WTC11 (cell line): ENCODE measurements around the gene MYOCOS. TPM values are rescaled to one million over a fixed set of nuclear protein-coding genes. Genes with fewer than 3 reads are reported as not detected.
"Not testable (repeated sequence)": the region's sequence is repeated elsewhere in the genome, so short reads cannot be mapped to it uniquely, and the experiment has no call there.

ENCODE experiments used
- ATAC-seq: fragments of 200-7000 bp; cut with Tn5 transposase; 2 replicates; pipeline ENCODE4 v1.10.0; 2021; ENCODE audit warnings: mild to moderate bottlenecking, moderate library complexity
- CTCF ChIA-PET: fragments of 300-600 bp; sonication (Branson Sonifier 250); formaldehyde crosslinking; loops from one replicate; lab custom pipeline; 2021; ENCODE audit warnings: antibody characterized with exemption; lab: Charles Lee
- POLR2A ChIA-PET: fragments of 350-600 bp; sonication (Branson Sonifier 250); formaldehyde crosslinking; loops from one replicate; lab custom pipeline; 2021; ENCODE audit warnings: antibody characterized with exemption; lab: Charles Lee
- DNase-seq: peaks from one replicate; pipeline ENCODE4 v3.0.0; 2021; ENCODE audit warnings: low spot score
- H3K27ac Mint-ChIP-seq: 2 replicates; pipeline ENCODE4 v1.8.0; 2021; ENCODE audit warnings: mixed read lengths
- H3K27me3 Mint-ChIP-seq: 2 replicates; pipeline ENCODE4 v1.8.0; 2021; ENCODE audit warnings: low read depth, mild to moderate bottlenecking, moderate library complexity, mixed read lengths
- H3K36me3 Mint-ChIP-seq: 2 replicates; pipeline ENCODE4 v1.8.0; 2021; ENCODE audit warnings: mixed read lengths
- H3K4me1 Mint-ChIP-seq: 2 replicates; pipeline ENCODE4 v1.8.0; 2022; ENCODE audit warnings: mixed read lengths
- H3K4me3 Mint-ChIP-seq: 2 replicates; pipeline ENCODE4 v1.8.0; 2021; ENCODE audit warnings: mild to moderate bottlenecking, moderate library complexity, mixed read lengths
- H3K9me3 Mint-ChIP-seq: 2 replicates; pipeline ENCODE4 v1.8.0; 2021; ENCODE audit warnings: mixed read lengths
- CREB1 ChIP-seq: sonication (generic); formaldehyde crosslinking; IDR thresholded peaks from 2 replicates; pipeline ENCODE4 v1.8.0; 2023; ENCODE audit warnings: mild to moderate bottlenecking, missing genetic modification reagents
- ELF4 ChIP-seq: sonication (generic); formaldehyde crosslinking; IDR thresholded peaks from 2 replicates; pipeline ENCODE4 v1.8.1; 2022; ENCODE audit warnings: low read depth, mild to moderate bottlenecking, moderate library complexity, missing genetic modification reagents
- FOXP4 ChIP-seq: sonication (generic); formaldehyde crosslinking; IDR thresholded peaks from 2 replicates; pipeline ENCODE4 v1.8.0; 2022; ENCODE audit warnings: mild to moderate bottlenecking, missing genetic modification reagents
- GRHL2 ChIP-seq: fragments of 250-450 bp; sonication (Bioruptor Pico); IDR thresholded peaks from 2 replicates; pipeline ENCODE4 v1.8.0; 2022; ENCODE audit warnings: mild to moderate bottlenecking, moderate library complexity; ENCODE audit not compliant: insufficient replicate concordance, severe bottlenecking
- NFE2L1 ChIP-seq: sonication (generic); formaldehyde crosslinking; IDR thresholded peaks from 2 replicates; pipeline ENCODE4 v1.8.1; 2023; ENCODE audit warnings: missing genetic modification reagents
- PREB ChIP-seq: sonication (generic); formaldehyde crosslinking; IDR thresholded peaks from 2 replicates; pipeline ENCODE4 v1.8.1; 2022; ENCODE audit warnings: mild to moderate bottlenecking, missing genetic modification reagents, moderate library complexity, borderline replicate concordance
- SP1 ChIP-seq: sonication (generic); formaldehyde crosslinking; conservative IDR thresholded peaks from 2 replicates; pipeline ENCODE4 v1.8.1; 2022; ENCODE audit warnings: missing genetic modification reagents
- TEAD1 ChIP-seq: sonication (generic); formaldehyde crosslinking; IDR thresholded peaks from 2 replicates; pipeline ENCODE4 v1.8.0; 2022; ENCODE audit warnings: mild to moderate bottlenecking, missing genetic modification reagents
- ZNF121 ChIP-seq: sonication (generic); formaldehyde crosslinking; IDR thresholded peaks from 2 replicates; pipeline ENCODE4 v1.8.0; 2023; ENCODE audit warnings: missing genetic modification reagents
- ZNF219 ChIP-seq: sonication (generic); formaldehyde crosslinking; IDR thresholded peaks from 2 replicates; pipeline ENCODE4 v1.8.0; 2023; ENCODE audit warnings: missing genetic modification reagents, mild to moderate bottlenecking, borderline replicate concordance
- ZNF263 ChIP-seq: sonication (generic); formaldehyde crosslinking; IDR thresholded peaks from 2 replicates; pipeline ENCODE4 v1.8.1; 2022; ENCODE audit warnings: low read depth, mild to moderate bottlenecking, moderate library complexity, missing genetic modification reagents
- ZNF317 ChIP-seq: sonication (generic); formaldehyde crosslinking; IDR thresholded peaks from 2 replicates; pipeline ENCODE4 v1.8.1; 2023; ENCODE audit warnings: low read depth, mild to moderate bottlenecking, moderate library complexity, missing genetic modification reagents, borderline replicate concordance
- ZNF416 ChIP-seq: fragments of 250-450 bp; sonication (Bioruptor Pico); IDR thresholded peaks from 2 replicates; pipeline ENCODE4 v1.9.0; 2021; ENCODE audit warnings: mild to moderate bottlenecking, inconsistent platforms
- ZNF532 ChIP-seq: fragments of 250-450 bp; sonication (Bioruptor Pico); IDR thresholded peaks from 2 replicates; pipeline ENCODE4 v1.9.0; 2021; ENCODE audit warnings: mild to moderate bottlenecking, borderline replicate concordance
- ZSCAN18 ChIP-seq: fragments of 250-450 bp; sonication (Bioruptor Pico); IDR thresholded peaks from 2 replicates; pipeline ENCODE4 v2.1.2; 2022; ENCODE audit warnings: mild to moderate bottlenecking, moderate library complexity
- total RNA-seq: library from RNA; stranded (reverse); gene quantifications from 3 replicates; pipeline ENCODE4 v1.2.3, GENCODE V29; 2021
- TF ChIP-seq, protein P1 (sequence below): sonication (generic); formaldehyde crosslinking; IDR thresholded peaks from 2 replicates; pipeline ENCODE4 v1.8.1; 2023; ENCODE audit warnings: mild to moderate bottlenecking, missing genetic modification reagents
- TF ChIP-seq, protein P2 (sequence below): sonication (generic); formaldehyde crosslinking; IDR thresholded peaks from 2 replicates; pipeline ENCODE4 v1.8.0; 2023; ENCODE audit warnings: missing genetic modification reagents, mild to moderate bottlenecking, borderline replicate concordance

The MYOCOS gene
- total RNA-seq, 1 experiment from 2014 or later, result not detected

DNA sequence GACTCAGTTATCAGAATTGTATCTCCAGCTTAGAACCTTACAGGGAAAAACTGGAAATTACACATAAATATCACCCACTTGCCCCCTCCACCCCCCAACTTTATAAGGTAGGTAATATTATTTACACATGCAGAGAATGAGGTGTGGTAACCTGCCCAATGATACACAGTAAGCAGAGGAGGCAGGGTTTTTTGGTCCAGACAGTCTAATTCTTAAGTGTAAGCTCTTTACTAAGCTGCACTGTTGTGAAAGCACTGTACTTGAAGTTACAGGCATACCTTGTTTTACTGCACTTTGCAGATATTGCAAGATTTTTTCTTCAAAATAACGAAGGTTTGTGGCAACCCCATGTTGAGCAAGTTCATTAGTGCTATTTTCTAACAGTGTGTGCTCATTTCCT lies 24.8 kb upstream of the MYOCOS start:
- TF ChIP-seq TEAD1 (CRISPR knock-in tag), result no peak
- no peak for TF ChIP-seq ZSCAN18 (CRISPR knock-in tag)
- TF ChIP-seq, protein P1, sequence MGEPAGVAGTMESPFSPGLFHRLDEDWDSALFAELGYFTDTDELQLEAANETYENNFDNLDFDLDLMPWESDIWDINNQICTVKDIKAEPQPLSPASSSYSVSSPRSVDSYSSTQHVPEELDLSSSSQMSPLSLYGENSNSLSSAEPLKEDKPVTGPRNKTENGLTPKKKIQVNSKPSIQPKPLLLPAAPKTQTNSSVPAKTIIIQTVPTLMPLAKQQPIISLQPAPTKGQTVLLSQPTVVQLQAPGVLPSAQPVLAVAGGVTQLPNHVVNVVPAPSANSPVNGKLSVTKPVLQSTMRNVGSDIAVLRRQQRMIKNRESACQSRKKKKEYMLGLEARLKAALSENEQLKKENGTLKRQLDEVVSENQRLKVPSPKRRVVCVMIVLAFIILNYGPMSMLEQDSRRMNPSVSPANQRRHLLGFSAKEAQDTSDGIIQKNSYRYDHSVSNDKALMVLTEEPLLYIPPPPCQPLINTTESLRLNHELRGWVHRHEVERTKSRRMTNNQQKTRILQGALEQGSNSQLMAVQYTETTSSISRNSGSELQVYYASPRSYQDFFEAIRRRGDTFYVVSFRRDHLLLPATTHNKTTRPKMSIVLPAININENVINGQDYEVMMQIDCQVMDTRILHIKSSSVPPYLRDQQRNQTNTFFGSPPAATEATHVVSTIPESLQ, result no peak
- no peak for TF ChIP-seq PREB (CRISPR knock-in tag)
- no peak for TF ChIP-seq SP1 (CRISPR knock-in tag)
- TF ChIP-seq ZNF219, result no peak
- TF ChIP-seq, protein P2, sequence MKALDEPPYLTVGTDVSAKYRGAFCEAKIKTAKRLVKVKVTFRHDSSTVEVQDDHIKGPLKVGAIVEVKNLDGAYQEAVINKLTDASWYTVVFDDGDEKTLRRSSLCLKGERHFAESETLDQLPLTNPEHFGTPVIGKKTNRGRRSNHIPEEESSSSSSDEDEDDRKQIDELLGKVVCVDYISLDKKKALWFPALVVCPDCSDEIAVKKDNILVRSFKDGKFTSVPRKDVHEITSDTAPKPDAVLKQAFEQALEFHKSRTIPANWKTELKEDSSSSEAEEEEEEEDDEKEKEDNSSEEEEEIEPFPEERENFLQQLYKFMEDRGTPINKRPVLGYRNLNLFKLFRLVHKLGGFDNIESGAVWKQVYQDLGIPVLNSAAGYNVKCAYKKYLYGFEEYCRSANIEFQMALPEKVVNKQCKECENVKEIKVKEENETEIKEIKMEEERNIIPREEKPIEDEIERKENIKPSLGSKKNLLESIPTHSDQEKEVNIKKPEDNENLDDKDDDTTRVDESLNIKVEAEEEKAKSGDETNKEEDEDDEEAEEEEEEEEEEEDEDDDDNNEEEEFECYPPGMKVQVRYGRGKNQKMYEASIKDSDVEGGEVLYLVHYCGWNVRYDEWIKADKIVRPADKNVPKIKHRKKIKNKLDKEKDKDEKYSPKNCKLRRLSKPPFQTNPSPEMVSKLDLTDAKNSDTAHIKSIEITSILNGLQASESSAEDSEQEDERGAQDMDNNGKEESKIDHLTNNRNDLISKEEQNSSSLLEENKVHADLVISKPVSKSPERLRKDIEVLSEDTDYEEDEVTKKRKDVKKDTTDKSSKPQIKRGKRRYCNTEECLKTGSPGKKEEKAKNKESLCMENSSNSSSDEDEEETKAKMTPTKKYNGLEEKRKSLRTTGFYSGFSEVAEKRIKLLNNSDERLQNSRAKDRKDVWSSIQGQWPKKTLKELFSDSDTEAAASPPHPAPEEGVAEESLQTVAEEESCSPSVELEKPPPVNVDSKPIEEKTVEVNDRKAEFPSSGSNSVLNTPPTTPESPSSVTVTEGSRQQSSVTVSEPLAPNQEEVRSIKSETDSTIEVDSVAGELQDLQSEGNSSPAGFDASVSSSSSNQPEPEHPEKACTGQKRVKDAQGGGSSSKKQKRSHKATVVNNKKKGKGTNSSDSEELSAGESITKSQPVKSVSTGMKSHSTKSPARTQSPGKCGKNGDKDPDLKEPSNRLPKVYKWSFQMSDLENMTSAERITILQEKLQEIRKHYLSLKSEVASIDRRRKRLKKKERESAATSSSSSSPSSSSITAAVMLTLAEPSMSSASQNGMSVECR, result no peak
- no peak for TF ChIP-seq GRHL2 (CRISPR knock-in tag)
- no peak for TF ChIP-seq ZNF416 (CRISPR knock-in tag)
- TF ChIP-seq ZNF532 (CRISPR knock-in tag), result no peak
- TF ChIP-seq ZNF317, result no peak
- no peak for TF ChIP-seq ELF4 (CRISPR knock-in tag)
- no peak for TF ChIP-seq FOXP4 (CRISPR knock-in tag)
- no peak for TF ChIP-seq ZNF121 (CRISPR knock-in tag)
- TF ChIP-seq CREB1 (CRISPR knock-in tag), result no peak
- TF ChIP-seq ZNF263 (CRISPR knock-in tag), result no peak
- no peak for TF ChIP-seq NFE2L1
- no peak for ATAC-seq
- Mint-ChIP-seq H3K4me1 (peaks cover 10% of the 10 kb centered on the region), H3K36me3 (peaks cover 11% of the 10 kb centered on the region), H3K27me3 (no peaks in the 10 kb centered on the region), H3K9me3 (no peaks in the 10 kb centered on the region), H3K4me3 (no peak overlapping the region), H3K27ac (no peak overlapping the region)
- ChIA-PET POLR2A (no interaction called here), CTCF (interaction anchor here (2.6 kb wide), 1 partner anchor 48 kb away, joined by 15 read pairs; no protein-coding TSS in a partner anchor)
- no peak for DNase-seq

DNA sequence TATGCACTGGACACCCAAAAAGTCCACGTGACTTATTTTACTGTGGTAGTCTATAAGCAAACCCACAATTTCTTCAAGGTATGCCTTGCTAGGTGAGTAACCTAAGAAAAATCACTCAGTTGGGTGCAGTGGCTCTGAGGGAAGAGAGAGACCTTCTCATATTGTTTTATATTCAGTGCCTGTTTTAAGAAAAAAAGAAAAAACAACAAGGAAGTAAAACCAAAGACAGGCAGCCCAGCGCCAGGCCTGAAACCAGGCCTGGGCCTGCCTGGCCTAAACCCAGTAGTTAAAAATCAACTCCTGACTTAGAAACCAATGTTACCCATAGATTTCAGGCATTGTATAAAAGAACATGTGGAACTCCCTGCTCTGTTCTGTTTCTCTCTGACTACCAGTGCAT lies 21.7 kb upstream of the MYOCOS start:
- POLR2A ChIA-PET, result interaction anchor here (0.6 kb wide), 1 partner anchor 20 kb away, joined by 4 read pairs; no protein-coding TSS in a partner anchor
- H3K4me1 Mint-ChIP-seq, result peaks cover 16% of the 10 kb centered on the region
- H3K36me3 Mint-ChIP-seq, DNase-seq, H3K27me3 Mint-ChIP-seq, H3K4me3 Mint-ChIP-seq, CTCF ChIA-PET, H3K9me3 Mint-ChIP-seq, ATAC-seq, H3K27ac Mint-ChIP-seq: not testable (repeated sequence)
